C4-2B (cell line): ENCODE data around the gene PLA2G4B.

Experiments used
- ZFX ChIP-seq: fragments of 450-650 bp; IDR thresholded peaks from 2 replicates; pipeline ENCODE4 v1.6.1; 2017
- TF ChIP-seq, protein P1 (sequence below): fragments of 450-650 bp; conservative IDR thresholded peaks from 2 replicates; pipeline ENCODE4 v1.5.1; 2017; ENCODE audit warnings: mild to moderate bottlenecking

DNA sequence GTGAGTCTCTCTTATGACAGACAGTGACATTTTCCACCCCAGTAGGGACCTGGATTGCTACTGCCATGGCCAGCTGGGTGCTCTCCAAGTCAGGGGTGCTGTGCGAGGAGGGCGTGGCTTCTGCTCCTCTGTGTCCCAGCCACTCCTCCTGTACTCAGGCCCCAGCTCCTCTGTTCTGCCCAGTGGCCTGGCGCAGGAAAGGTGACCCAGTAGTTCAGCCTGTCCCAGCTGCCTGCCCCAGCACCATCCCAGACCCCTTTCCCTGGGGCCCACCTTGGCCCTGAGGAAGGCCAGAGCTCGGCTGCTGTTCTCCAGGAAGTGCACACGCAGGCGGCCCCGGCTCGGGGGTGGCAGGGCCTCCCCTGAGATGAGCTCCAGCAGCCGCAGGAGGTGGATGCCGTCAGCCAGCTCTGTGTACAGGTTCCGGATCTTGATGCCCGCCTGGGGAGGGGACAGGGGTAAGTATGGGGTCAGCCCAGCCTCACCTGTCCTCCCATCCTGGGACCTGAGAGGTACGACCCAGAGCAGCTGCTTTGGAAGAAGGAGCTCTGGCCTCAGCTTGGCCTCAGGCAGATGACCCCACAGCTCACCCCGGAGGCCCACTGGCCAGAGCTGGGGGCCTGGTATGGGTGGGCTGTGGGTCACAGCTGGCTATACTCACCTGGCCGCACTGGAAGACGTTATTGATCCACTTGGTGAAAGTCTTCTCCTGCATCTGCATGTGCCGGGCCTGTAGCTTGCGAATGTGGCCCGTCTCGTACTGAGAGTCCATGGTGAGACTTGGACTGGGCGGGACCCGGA lies 54.2 kb downstream of the PLA2G4B start:
- TF ChIP-seq, protein P1, sequence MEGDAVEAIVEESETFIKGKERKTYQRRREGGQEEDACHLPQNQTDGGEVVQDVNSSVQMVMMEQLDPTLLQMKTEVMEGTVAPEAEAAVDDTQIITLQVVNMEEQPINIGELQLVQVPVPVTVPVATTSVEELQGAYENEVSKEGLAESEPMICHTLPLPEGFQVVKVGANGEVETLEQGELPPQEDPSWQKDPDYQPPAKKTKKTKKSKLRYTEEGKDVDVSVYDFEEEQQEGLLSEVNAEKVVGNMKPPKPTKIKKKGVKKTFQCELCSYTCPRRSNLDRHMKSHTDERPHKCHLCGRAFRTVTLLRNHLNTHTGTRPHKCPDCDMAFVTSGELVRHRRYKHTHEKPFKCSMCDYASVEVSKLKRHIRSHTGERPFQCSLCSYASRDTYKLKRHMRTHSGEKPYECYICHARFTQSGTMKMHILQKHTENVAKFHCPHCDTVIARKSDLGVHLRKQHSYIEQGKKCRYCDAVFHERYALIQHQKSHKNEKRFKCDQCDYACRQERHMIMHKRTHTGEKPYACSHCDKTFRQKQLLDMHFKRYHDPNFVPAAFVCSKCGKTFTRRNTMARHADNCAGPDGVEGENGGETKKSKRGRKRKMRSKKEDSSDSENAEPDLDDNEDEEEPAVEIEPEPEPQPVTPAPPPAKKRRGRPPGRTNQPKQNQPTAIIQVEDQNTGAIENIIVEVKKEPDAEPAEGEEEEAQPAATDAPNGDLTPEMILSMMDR: no peak
- TF ChIP-seq ZFX: no peak
